HG02642 (cell line): ENCODE data around the gene TRPT1.

Source experiments
- ATAC-seq: cut with Tn5 transposase; IDR thresholded peaks from one replicate; pipeline ENCODE4 v1.9.1; 2021; ENCODE audit warnings: mild to moderate bottlenecking; ENCODE audit not compliant: unreplicated experiment, poor library complexity

TRPT1 gene, protein sequence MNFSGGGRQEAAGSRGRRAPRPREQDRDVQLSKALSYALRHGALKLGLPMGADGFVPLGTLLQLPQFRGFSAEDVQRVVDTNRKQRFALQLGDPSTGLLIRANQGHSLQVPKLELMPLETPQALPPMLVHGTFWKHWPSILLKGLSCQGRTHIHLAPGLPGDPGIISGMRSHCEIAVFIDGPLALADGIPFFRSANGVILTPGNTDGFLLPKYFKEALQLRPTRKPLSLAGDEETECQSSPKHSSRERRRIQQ

DNA sequence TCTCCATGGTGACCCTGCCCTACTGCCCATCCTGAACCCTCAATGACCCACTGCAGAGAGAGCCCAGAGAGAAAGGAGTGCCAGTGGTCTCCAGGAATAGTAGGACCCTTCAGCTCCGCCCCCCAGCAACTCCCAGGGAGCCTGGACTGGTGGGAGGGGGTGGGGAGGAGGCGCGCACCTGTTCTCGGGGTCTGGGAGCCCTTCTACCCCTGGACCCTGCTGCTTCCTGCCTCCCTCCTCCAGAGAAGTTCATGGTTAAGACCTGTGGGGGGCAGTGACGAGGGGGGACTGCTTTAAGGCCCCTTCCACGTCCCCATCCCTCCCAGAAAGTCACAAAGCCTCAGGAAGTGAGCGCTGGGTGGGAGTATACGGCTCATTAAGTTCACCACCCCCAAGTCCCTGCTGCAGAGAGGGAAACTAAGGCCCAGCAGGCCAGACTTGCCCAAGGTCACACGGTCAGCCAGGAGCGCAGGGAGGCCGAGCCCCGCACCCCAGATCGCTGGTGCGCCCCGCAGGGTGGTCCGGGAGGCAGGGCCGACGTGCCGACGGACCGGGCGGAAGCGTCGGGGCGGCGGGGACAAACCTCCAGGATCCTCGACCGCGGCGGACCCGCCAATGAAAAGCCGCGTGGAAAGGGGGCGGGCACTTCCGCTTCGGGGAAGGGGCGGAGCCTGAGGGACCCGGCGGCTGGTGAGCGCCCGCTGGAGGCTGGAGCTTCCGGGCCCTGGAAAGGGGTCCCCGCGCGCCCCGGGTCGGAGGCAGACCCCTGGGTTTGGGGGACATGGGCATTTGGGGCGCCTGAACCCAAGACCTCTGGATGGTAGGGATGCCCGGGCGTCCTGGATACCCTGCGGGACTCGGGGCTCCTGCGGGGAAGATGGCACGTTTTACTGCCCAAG is at the start of gene TRPT1, which contains the start of gene NUDT22:
Gene TRPT1, minus strand, starts transcription at position 579 of the 899 bp plus-strand sequence. Its CDS starts 326 bp downstream, at position 253.
Gene NUDT22, plus strand, starts transcription at position 667 of the 899 bp plus-strand sequence. CDS start 379 bp downstream, outside the sequence.
- peak; percentile 48 for ATAC-seq

DNA sequence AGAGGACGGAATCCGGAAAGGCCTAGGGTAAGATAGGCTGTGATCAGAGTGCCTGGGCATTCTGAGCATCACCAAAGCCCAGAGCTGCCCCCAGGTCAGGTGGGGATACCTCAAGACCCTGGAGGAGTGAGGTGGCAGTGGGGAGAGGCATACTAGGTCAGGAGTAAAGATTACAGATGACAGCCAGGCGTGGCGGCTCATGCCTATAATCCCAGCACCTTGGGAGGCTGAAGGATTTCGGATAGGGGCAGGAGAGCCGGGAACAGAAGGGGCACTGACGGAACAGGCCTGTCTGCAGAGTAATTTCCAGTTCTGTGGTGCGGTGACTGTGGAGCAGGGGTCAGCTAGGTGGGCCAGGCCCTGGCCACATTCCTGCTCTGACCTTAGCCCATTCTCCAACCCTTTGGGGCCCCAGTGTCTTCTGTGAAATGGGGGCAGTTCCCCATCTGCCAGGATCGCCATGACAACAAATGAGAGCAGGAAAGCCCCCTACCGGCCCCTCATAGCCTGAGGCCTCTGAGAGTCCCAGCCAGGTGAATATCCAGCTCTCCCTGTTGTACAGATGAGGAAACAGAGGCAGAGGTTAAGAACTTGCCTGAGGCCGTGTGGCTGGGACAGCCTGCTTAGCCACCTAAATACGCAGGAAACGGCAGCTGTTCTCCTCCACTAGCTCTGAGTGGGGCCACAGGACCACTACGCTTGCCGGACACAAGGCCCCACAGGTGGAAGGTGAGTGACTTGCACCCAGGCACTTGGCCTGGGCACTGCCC is 49.2 kb upstream of the TRPT1 start:
- ATAC-seq, result no peak

DNA sequence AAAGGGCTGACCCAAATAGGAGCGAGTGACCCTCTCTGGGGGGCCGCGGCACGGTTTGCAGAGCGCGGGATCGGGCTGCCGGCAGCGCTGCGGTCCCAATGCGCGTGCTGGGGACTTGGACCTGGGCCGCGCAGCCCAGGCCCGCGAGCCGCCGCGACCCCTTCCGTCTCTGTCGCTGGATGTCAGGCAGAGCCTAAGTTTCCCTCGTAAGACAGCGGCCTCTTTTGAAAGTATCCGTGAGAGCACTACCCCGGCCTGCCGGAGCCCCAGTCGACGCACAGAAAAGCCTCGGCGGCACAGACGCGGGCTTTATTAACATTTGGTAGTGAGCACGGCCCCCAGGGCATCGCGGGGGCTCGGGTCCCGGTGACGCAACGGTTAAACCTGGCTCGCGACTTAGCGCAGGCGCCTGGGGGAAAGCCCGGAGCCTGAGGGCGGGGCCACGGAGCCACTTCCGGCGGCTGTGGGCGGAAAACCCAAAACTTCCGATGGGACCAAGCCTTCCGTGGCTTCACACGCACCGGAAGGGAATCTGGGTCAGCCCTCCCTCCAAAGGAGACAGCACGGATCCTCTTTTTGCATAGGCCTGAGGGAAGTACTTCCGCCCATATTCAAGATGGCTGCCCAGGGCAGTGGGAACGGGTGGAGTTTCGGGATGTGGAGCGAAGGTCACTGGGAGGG is 43.7 kb upstream of the TRPT1 start:
- ATAC-seq, result peak; percentile 74

- peak; percentile 10 for ATAC-seq
Observed at GRCh38 chr11:64268893-64269539, 43.0 kb upstream of the TRPT1 start.

GRCh38 chr11:64268025-64268892 is 42.3 kb upstream of the TRPT1 start:
- ATAC-seq, result no peak

GRCh38 chr11:64267207-64267945 is 41.4 kb upstream of the TRPT1 start:
- no peak for ATAC-seq

- ATAC-seq, result no peak
Observed at GRCh38 chr11:64266339-64266738, 40.4 kb upstream of the TRPT1 start.

GRCh38 chr11:64265176-64266160 is 39.5 kb upstream of the TRPT1 start:
- ATAC-seq, result no peak

- ATAC-seq, result no peak
Observed at GRCh38 chr11:64264371-64264852, 38.4 kb upstream of the TRPT1 start.

GRCh38 chr11:64263947-64264317 is 37.9 kb upstream of the TRPT1 start:
- no peak for ATAC-seq

- ATAC-seq, result no peak
Observed at GRCh38 chr11:64263021-64263946, 37.3 kb upstream of the TRPT1 start.

- no peak for ATAC-seq
Observed at GRCh38 chr11:64262271-64263002, 36.5 kb upstream of the TRPT1 start.

GRCh38 chr11:64261556-64262080 is 35.6 kb upstream of the TRPT1 start:
- ATAC-seq, result no peak

GRCh38 chr11:64260147-64260708 is 34.2 kb upstream of the TRPT1 start:
- no peak for ATAC-seq
